ENCODE data around the gene TRIM71. TPM values are rescaled to one million over a fixed set of nuclear protein-coding genes. Genes with fewer than 3 reads are reported as not detected.

TRIM71 gene
- total and polyA plus RNA-seq, 7 experiments from 2014 or later = 0.20 TPM; not detected in 6

- no peak for ATAC-seq
- H3K4me1 ChIP-seq (ENCODE audit: control insufficient read depth in 2 of 2, insufficient read depth in 2 of 2, low read length in 2 of 2) = peaks cover 0 to 5% of the 10 kb centered on the region in 2 donors
- Mint-ChIP-seq H3K4me3 (no peak overlapping the region), H3K27ac (no peak overlapping the region), H3K36me3 (peaks cover 0 to 3% (median 0%) of the 10 kb centered on the region in 5 donors), H3K27me3 (peaks cover 0 to 45% (median 19%) of the 10 kb centered on the region in 5 donors), H3K4me1 (peaks cover 0 to 23% (median 16%) of the 10 kb centered on the region in 7 donors), H3K9me3 (no peaks in the 10 kb centered on the region)
- intact Hi-C loops (cut with micrococcal nuclease) = no loop called here
- H3K27ac ChIP-seq (ENCODE audit: low read depth, low read length) = no peak overlapping the region
- no peak overlapping the region for H3K4me3 ChIP-seq (ENCODE audit: low read length)
- ChIA-PET POLR2A (interaction anchor here (1.0 kb wide), 1 partner anchor 21 kb away, joined by 3 read pairs; no protein-coding TSS in a partner anchor), CTCF (no interaction called here)
- no peaks in the 10 kb centered on the region for H3K27me3 ChIP-seq (ENCODE audit: control insufficient read depth in 2 of 2, insufficient read depth in 2 of 2, low read length in 2 of 2)
- no peak for DNase-seq
- H3K36me3 ChIP-seq (ENCODE audit: control insufficient read depth in 2 of 3, insufficient read depth in 3 of 3, low read length in 3 of 3) = no peaks in the 10 kb centered on the region
- H3K9me3 ChIP-seq (ENCODE audit: control insufficient read depth in 2 of 3, low read length in 3 of 3) = no peaks in the 10 kb centered on the region
Measured at GRCh38 chr3:32813180-32813579, 4.6 kb upstream of the TRIM71 start.

GRCh38 chr3:32814361-32814760 lies 3.4 kb upstream of the TRIM71 start:
- Mint-ChIP-seq H3K36me3 (peaks cover 0 to 3% (median 0%) of the 10 kb centered on the region in 5 donors), H3K27me3 (peaks cover 7 to 55% (median 27%) of the 10 kb centered on the region in 5 donors), H3K9me3 (peaks cover 0 to 1% (median 0%) of the 10 kb centered on the region in 11 donors), H3K4me1 (peaks cover 6 to 29% (median 23%) of the 10 kb centered on the region in 7 donors), H3K4me3 (peak overlapping the region in 1 of 10 donors; percentile 17), H3K27ac (no peak overlapping the region)
- Histone ChIP-seq H3K4me3 (ENCODE audit: low read length) (no peak overlapping the region), H3K9me3 (ENCODE audit: control insufficient read depth in 2 of 3, low read length in 3 of 3) (no peaks in the 10 kb centered on the region), H3K4me1 (ENCODE audit: control insufficient read depth in 2 of 2, insufficient read depth in 2 of 2, low read length in 2 of 2) (peaks cover 0 to 5% of the 10 kb centered on the region in 2 donors), H3K36me3 (ENCODE audit: control insufficient read depth in 2 of 3, insufficient read depth in 3 of 3, low read length in 3 of 3) (no peaks in the 10 kb centered on the region), H3K27me3 (ENCODE audit: control insufficient read depth in 2 of 2, insufficient read depth in 2 of 2, low read length in 2 of 2) (no peaks in the 10 kb centered on the region), H3K27ac (ENCODE audit: low read depth, low read length) (no peak overlapping the region)
- intact Hi-C loops (cut with micrococcal nuclease) = no loop called here
- ChIA-PET CTCF (interaction anchor here (0.6 kb wide), 2 partner anchors 270 to 566 kb away, joined by 4 read pairs; no protein-coding TSS in a partner anchor), POLR2A (no interaction called here)
- DNase-seq (no peak), ATAC-seq (peak; percentile 32)

GRCh38 chr3:32815841-32816438 lies 1.9 kb upstream of the TRIM71 start:
- H3K36me3 Mint-ChIP-seq = peaks cover 0 to under 1% (median 0%) of the 10 kb centered on the region in 5 donors
- Histone ChIP-seq H3K4me3 (ENCODE audit: low read length) (no peak overlapping the region), H3K27me3 (ENCODE audit: control insufficient read depth in 2 of 2, insufficient read depth in 2 of 2, low read length in 2 of 2) (no peaks in the 10 kb centered on the region), H3K9me3 (ENCODE audit: control insufficient read depth in 2 of 3, low read length in 3 of 3) (no peaks in the 10 kb centered on the region), H3K36me3 (ENCODE audit: control insufficient read depth in 2 of 3, insufficient read depth in 3 of 3, low read length in 3 of 3) (no peaks in the 10 kb centered on the region), H3K27ac (ENCODE audit: low read depth, low read length) (no peak overlapping the region), H3K4me1 (ENCODE audit: control insufficient read depth in 2 of 2, insufficient read depth in 2 of 2, low read length in 2 of 2) (peaks cover 0 to 5% of the 10 kb centered on the region in 2 donors)
- no peak overlapping the region for H3K27ac Mint-ChIP-seq
- ATAC-seq (no peak), DNase-seq (no peak)
- intact Hi-C loops (cut with micrococcal nuclease) = no loop called here
- ChIA-PET POLR2A (no interaction called here), CTCF (no interaction called here)
- peaks cover 0 to 1% (median 0%) of the 10 kb centered on the region in 11 donors for H3K9me3 Mint-ChIP-seq
- H3K27me3 Mint-ChIP-seq = peaks cover 21 to 70% (median 36%) of the 10 kb centered on the region in 5 donors
- peaks cover 6 to 30% (median 23%) of the 10 kb centered on the region in 7 donors for H3K4me1 Mint-ChIP-seq
- peak overlapping the region; percentile 2 to 84 (median 58) for H3K4me3 Mint-ChIP-seq

GRCh38 chr3:32816439-32817256 lies 1.1 kb upstream of the TRIM71 start:
- ATAC-seq (no peak), DNase-seq (peak in 3 of 9 donors; percentile 3 to 35 (median 8))
- POLR2A ChIA-PET = no interaction called here
- H3K27ac ChIP-seq (ENCODE audit: low read depth, low read length) = no peak overlapping the region
- Mint-ChIP-seq H3K27ac (peak overlapping the region in 1 of 9 donors; percentile 33), H3K9me3 (peaks cover 0 to 1% (median 0%) of the 10 kb centered on the region in 11 donors), H3K4me1 (peaks cover 6 to 30% (median 23%) of the 10 kb centered on the region in 7 donors), H3K27me3 (peaks cover 24 to 74% (median 34%) of the 10 kb centered on the region in 5 donors), H3K36me3 (no peaks in the 10 kb centered on the region), H3K4me3 (peak overlapping the region; percentile 20 to 84 (median 66))
- H3K9me3 ChIP-seq (ENCODE audit: control insufficient read depth in 2 of 3, low read length in 3 of 3) = no peaks in the 10 kb centered on the region
- H3K36me3 ChIP-seq (ENCODE audit: control insufficient read depth in 2 of 3, insufficient read depth in 3 of 3, low read length in 3 of 3) = no peaks in the 10 kb centered on the region
- H3K4me1 ChIP-seq (ENCODE audit: control insufficient read depth in 2 of 2, insufficient read depth in 2 of 2, low read length in 2 of 2) = peaks cover 0 to 5% of the 10 kb centered on the region in 2 donors
- CTCF ChIA-PET = no interaction called here
- no peak overlapping the region for H3K4me3 ChIP-seq (ENCODE audit: low read length)
- H3K27me3 ChIP-seq (ENCODE audit: control insufficient read depth in 2 of 2, insufficient read depth in 2 of 2, low read length in 2 of 2) = no peaks in the 10 kb centered on the region
- intact Hi-C loops (cut with micrococcal nuclease) = no loop called here

- intact Hi-C loops (cut with micrococcal nuclease) = no loop called here
- peaks cover 0 to 5% of the 10 kb centered on the region in 2 donors for H3K4me1 ChIP-seq (ENCODE audit: control insufficient read depth in 2 of 2, insufficient read depth in 2 of 2, low read length in 2 of 2)
- Mint-ChIP-seq H3K27ac (no peak overlapping the region), H3K9me3 (peaks cover 0 to 1% (median 0%) of the 10 kb centered on the region in 11 donors), H3K36me3 (no peaks in the 10 kb centered on the region), H3K4me3 (peak overlapping the region; percentile 38 to 86 (median 70)), H3K4me1 (peaks cover 6 to 30% (median 23%) of the 10 kb centered on the region in 7 donors), H3K27me3 (peaks cover 24 to 76% (median 36%) of the 10 kb centered on the region in 5 donors)
- no peak overlapping the region for H3K27ac ChIP-seq (ENCODE audit: low read depth, low read length)
- POLR2A ChIA-PET = no interaction called here
- no peaks in the 10 kb centered on the region for H3K36me3 ChIP-seq (ENCODE audit: control insufficient read depth in 2 of 3, insufficient read depth in 3 of 3, low read length in 3 of 3)
- H3K9me3 ChIP-seq (ENCODE audit: control insufficient read depth in 2 of 3, low read length in 3 of 3) = no peaks in the 10 kb centered on the region
- CTCF ChIA-PET = no interaction called here
- DNase-seq = peak in 2 of 9 donors; percentile 0 to 28
- peak; percentile 32 for ATAC-seq
- H3K27me3 ChIP-seq (ENCODE audit: control insufficient read depth in 2 of 2, insufficient read depth in 2 of 2, low read length in 2 of 2) = no peaks in the 10 kb centered on the region
- H3K4me3 ChIP-seq (ENCODE audit: low read length) = no peak overlapping the region
Measured at GRCh38 chr3:32817257-32817557, 590 bp upstream of the TRIM71 start.

GRCh38 chr3:32818229-32818969 lies 602 bp downstream of the TRIM71 start:
- Histone ChIP-seq H3K9me3 (ENCODE audit: control insufficient read depth in 2 of 3, low read length in 3 of 3) (no peaks in the 10 kb centered on the region), H3K4me1 (ENCODE audit: control insufficient read depth in 2 of 2, insufficient read depth in 2 of 2, low read length in 2 of 2) (peaks cover 0 to 5% of the 10 kb centered on the region in 2 donors), H3K4me3 (ENCODE audit: low read length) (no peak overlapping the region), H3K27ac (ENCODE audit: low read depth, low read length) (no peak overlapping the region), H3K36me3 (ENCODE audit: control insufficient read depth in 2 of 3, insufficient read depth in 3 of 3, low read length in 3 of 3) (no peaks in the 10 kb centered on the region), H3K27me3 (ENCODE audit: control insufficient read depth in 2 of 2, insufficient read depth in 2 of 2, low read length in 2 of 2) (no peaks in the 10 kb centered on the region)
- ChIA-PET POLR2A (no interaction called here), CTCF (no interaction called here)
- intact Hi-C loops (cut with micrococcal nuclease) = no loop called here
- H3K4me1 Mint-ChIP-seq = peaks cover 6 to 30% (median 23%) of the 10 kb centered on the region in 7 donors
- DNase-seq (peak in 2 of 9 donors; percentile 3 to 27), ATAC-seq (no peak)
- no peaks in the 10 kb centered on the region for H3K36me3 Mint-ChIP-seq
- H3K4me3 Mint-ChIP-seq = peak overlapping the region in 9 of 10 donors; percentile 33 to 84 (median 63)
- no peak overlapping the region for H3K27ac Mint-ChIP-seq
- H3K27me3 Mint-ChIP-seq = peaks cover 24 to 72% (median 39%) of the 10 kb centered on the region in 5 donors
- peaks cover 0 to 1% (median 0%) of the 10 kb centered on the region in 11 donors for H3K9me3 Mint-ChIP-seq
